GM19025 (cell line): ENCODE measurements around the gene NLGN1.

ENCODE experiments used
- ATAC-seq: cut with Tn5 transposase; IDR thresholded peaks from one replicate; pipeline ENCODE4 v1.9.1; 2021; ENCODE audit warnings: mild to moderate bottlenecking, low read depth, moderate library complexity; ENCODE audit not compliant: unreplicated experiment

NLGN1 gene

GRCh38 chr3:173939331-173939730 is 541.8 kb downstream of the NLGN1 start:
- no peak for ATAC-seq

- no peak for ATAC-seq
Observed at GRCh38 chr3:173943264-173943663, 545.7 kb downstream of the NLGN1 start.

GRCh38 chr3:173945170-173945569 is 547.6 kb downstream of the NLGN1 start:
- no peak for ATAC-seq

- no peak for ATAC-seq
Observed at GRCh38 chr3:173945806-173946205, 548.3 kb downstream of the NLGN1 start.

GRCh38 chr3:173954647-173955046 is 557.1 kb downstream of the NLGN1 start:
- no peak for ATAC-seq

GRCh38 chr3:173957646-173958045 is 560.1 kb downstream of the NLGN1 start:
- ATAC-seq = no peak

GRCh38 chr3:173958805-173959204 is 561.3 kb downstream of the NLGN1 start:
- no peak for ATAC-seq

GRCh38 chr3:173970281-173970680 is 572.7 kb downstream of the NLGN1 start:
- ATAC-seq = no peak

GRCh38 chr3:173976281-173976680 is 578.7 kb downstream of the NLGN1 start:
- ATAC-seq = no peak

GRCh38 chr3:173977747-173978146 is 580.2 kb downstream of the NLGN1 start:
- ATAC-seq = no peak

- ATAC-seq = no peak
Observed at GRCh38 chr3:173983343-173983742, 585.8 kb downstream of the NLGN1 start.

GRCh38 chr3:173986861-173987410 is 589.4 kb downstream of the NLGN1 start:
- ATAC-seq = no peak

- ATAC-seq = no peak
Observed at GRCh38 chr3:173988909-173989308, 591.4 kb downstream of the NLGN1 start.

- no peak for ATAC-seq
Observed at GRCh38 chr3:173992416-173992815, 594.9 kb downstream of the NLGN1 start.

GRCh38 chr3:173993299-173993698 is 595.8 kb downstream of the NLGN1 start:
- ATAC-seq = no peak

- no peak for ATAC-seq
Observed at GRCh38 chr3:174000675-174001074, 603.1 kb downstream of the NLGN1 start.

- no peak for ATAC-seq
Observed at GRCh38 chr3:174002543-174002942, 605.0 kb downstream of the NLGN1 start.

- ATAC-seq = no peak
Observed at GRCh38 chr3:174010907-174011306, 613.4 kb downstream of the NLGN1 start.

GRCh38 chr3:174016186-174016585 is 618.6 kb downstream of the NLGN1 start:
- no peak for ATAC-seq

- no peak for ATAC-seq
Observed at GRCh38 chr3:174020156-174020555, 622.6 kb downstream of the NLGN1 start.

- ATAC-seq = no peak
Observed at GRCh38 chr3:174023421-174023820, 625.9 kb downstream of the NLGN1 start.

GRCh38 chr3:174028673-174029072 is 631.1 kb downstream of the NLGN1 start:
- ATAC-seq = no peak

GRCh38 chr3:174035328-174035886 is 637.9 kb downstream of the NLGN1 start:
- ATAC-seq = no peak
